ENCODE data around the gene REX1BD. TPM values are rescaled to one million over a fixed set of nuclear protein-coding genes. Genes with fewer than 3 reads are reported as not detected.
A peak's percentile ranks its signal among the peaks of the same experiment; 100 is the strongest.

Gene REX1BD
- total and polyA plus RNA-seq, 2 experiments from 2014 or later = 79.9 to 105 TPM

DNA sequence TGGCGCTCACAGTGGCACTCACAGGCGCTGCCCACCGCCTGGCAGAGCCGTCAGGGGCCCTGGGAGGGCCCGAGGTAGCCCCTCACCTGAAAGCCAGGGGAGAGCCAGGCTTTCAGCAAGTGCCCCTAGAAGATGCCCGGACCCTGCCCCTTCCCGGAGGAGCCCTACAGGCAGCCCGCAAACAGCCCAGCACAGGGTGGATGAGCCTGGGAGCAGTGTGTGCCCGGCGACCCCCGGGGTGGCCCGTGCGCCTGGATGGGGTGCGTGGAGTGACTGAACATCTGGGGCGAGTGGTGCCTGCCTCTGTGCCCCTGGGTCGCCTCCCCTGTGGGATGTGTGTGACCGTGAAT lies 16.6 kb downstream of the REX1BD start:
- H3K27ac ChIP-seq = no peak overlapping the region
- no peaks in the 10 kb centered on the region for H3K9me3 ChIP-seq (ENCODE audit: low read depth)
- no peaks in the 10 kb centered on the region for H3K9me2 ChIP-seq (ENCODE audit: insufficient read depth)
- DNase-seq = no peak
- no peaks in the 10 kb centered on the region for H3K36me3 ChIP-seq (ENCODE audit: low read depth)
- H2AFZ ChIP-seq = no peak overlapping the region
- H3K4me3 ChIP-seq = no peak overlapping the region
- 9 to 18% methylated on average over 16 to 17 of the region's 17 CpGs for WGBS, 2 experiments (ENCODE audit: low coverage in 1 of 2, low lambda C conversion rate in 2 of 2, missing lambda C conversion rate in 2 of 2)
- H3K27me3 ChIP-seq (replicated peaks; ENCODE audit: insufficient read depth) = peaks cover 46% of the 10 kb centered on the region
- H3K4me2 ChIP-seq (ENCODE audit: unreplicated experiment) = no peak overlapping the region
- TF ChIP-seq EZH2phosphoT487 (IDR thresholded peaks at IDR 0.05; ENCODE audit: insufficient read depth, low read depth) (no peak), EZH2 (IDR thresholded peaks at IDR 0.05; ENCODE audit: insufficient read depth, poor library complexity, severe bottlenecking) (no peak)
- peaks cover 6% of the 10 kb centered on the region; the same call in 1 of the 2 replicates for H3F3A ChIP-seq (ENCODE audit: insufficient read depth)
- H3K4me1 ChIP-seq (ENCODE audit: insufficient read depth) = no peaks in the 10 kb centered on the region
- no peak overlapping the region for H3K9ac ChIP-seq
- H3K79me2 ChIP-seq (ENCODE audit: insufficient read depth) = no peaks in the 10 kb centered on the region
- no peaks in the 10 kb centered on the region for H4K20me1 ChIP-seq (ENCODE audit: insufficient read depth)
- in situ Hi-C loops (cut with MboI) = loop anchor here (10.0 kb wide), 1 partner anchor 240 kb away; no protein-coding TSS in a partner anchor

GRCh38 chr19:18605546-18606280 lies 17.1 kb downstream of the REX1BD start:
- TF ChIP-seq EZH2phosphoT487 (IDR thresholded peaks at IDR 0.05; ENCODE audit: insufficient read depth, low read depth) (0 out of 2 replicates have a peak, but pooled peaks have one; percentile 12), EZH2 (IDR thresholded peaks at IDR 0.05; ENCODE audit: insufficient read depth, poor library complexity, severe bottlenecking) (peak; percentile 75)
- Histone ChIP-seq H3K4me1 (ENCODE audit: insufficient read depth) (no peaks in the 10 kb centered on the region), H3K27me3 (replicated peaks; ENCODE audit: insufficient read depth) (peaks cover 51% of the 10 kb centered on the region), H4K20me1 (ENCODE audit: insufficient read depth) (no peaks in the 10 kb centered on the region), H3K36me3 (ENCODE audit: low read depth) (no peaks in the 10 kb centered on the region), H3K79me2 (ENCODE audit: insufficient read depth) (no peaks in the 10 kb centered on the region), H3K27ac (no peak overlapping the region), H3K4me2 (ENCODE audit: unreplicated experiment) (no peak overlapping the region), H2AFZ (no peak overlapping the region), H3K9me2 (ENCODE audit: insufficient read depth) (no peaks in the 10 kb centered on the region), H3F3A (ENCODE audit: insufficient read depth) (peaks cover 6% of the 10 kb centered on the region; the same call in 1 of the 2 replicates), H3K9ac (no peak overlapping the region), H3K9me3 (ENCODE audit: low read depth) (no peaks in the 10 kb centered on the region), H3K4me3 (no peak overlapping the region)
- DNase-seq = peak; percentile 35
- in situ Hi-C loops (cut with MboI) = loop anchor here (10.0 kb wide), 1 partner anchor 239 kb away; no protein-coding TSS in a partner anchor
- 2 to 4% methylated on average over 48 to 62 of the region's 65 CpGs for WGBS, 2 experiments (ENCODE audit: low coverage in 1 of 2, low lambda C conversion rate in 2 of 2, missing lambda C conversion rate in 2 of 2)

GRCh38 chr19:18606281-18607225 lies 18.0 kb downstream of the REX1BD start, which contains the start of gene CRLF1:
Gene CRLF1, minus strand, starts transcription at chr19:18606799. Its CDS starts 143 bp downstream, at chr19:18606656.
- no peak for DNase-seq
- no peaks in the 10 kb centered on the region for H3K9me3 ChIP-seq (ENCODE audit: low read depth)
- no peaks in the 10 kb centered on the region for H3K79me2 ChIP-seq (ENCODE audit: insufficient read depth)
- peaks cover 58% of the 10 kb centered on the region for H3K27me3 ChIP-seq (replicated peaks; ENCODE audit: insufficient read depth)
- H3K9ac ChIP-seq = no peak within 1 kb of the TSS
- no peaks in the 10 kb centered on the region for H4K20me1 ChIP-seq (ENCODE audit: insufficient read depth)
- H3K9me2 ChIP-seq (ENCODE audit: insufficient read depth) = no peaks in the 10 kb centered on the region
- H3K4me3 ChIP-seq = peak within 1 kb of the TSS; percentile 30; the same call in 1 of the 2 replicates
- 1% methylated on average over 35 to 74 of the region's 116 CpGs for WGBS, 2 experiments (ENCODE audit: low coverage in 1 of 2, low lambda C conversion rate in 2 of 2, missing lambda C conversion rate in 2 of 2)
- H3K36me3 ChIP-seq (ENCODE audit: low read depth) = no peaks in the 10 kb centered on the region
- H2AFZ ChIP-seq = no peak within 1 kb of the TSS
- no peaks in the 10 kb centered on the region for H3K4me1 ChIP-seq (ENCODE audit: insufficient read depth)
- H3K27ac ChIP-seq = no peak within 1 kb of the TSS
- H3K4me2 ChIP-seq (ENCODE audit: unreplicated experiment) = peak within 1 kb of the TSS; percentile 38
- H3F3A ChIP-seq (ENCODE audit: insufficient read depth) = peaks cover 6% of the 10 kb centered on the region; the same call in 1 of the 2 replicates
- in situ Hi-C loops (cut with MboI) = loop anchor here (10.0 kb wide), 1 partner anchor 238 kb away; no protein-coding TSS in a partner anchor
- TF ChIP-seq EZH2 (IDR thresholded peaks at IDR 0.05; ENCODE audit: insufficient read depth, poor library complexity, severe bottlenecking) (no peak), EZH2phosphoT487 (IDR thresholded peaks at IDR 0.05; ENCODE audit: insufficient read depth, low read depth) (no peak)

All from GM23248 (cell line).